C4-2B (cell line): Measurements from ENCODE around the gene LITAFD.

Experiments used
- H3K27ac ChIP-seq: fragments of 450-650 bp; 2 replicates; pipeline ENCODE4 v1.5.1; 2017
- CTCF ChIP-seq: fragments of 450-650 bp; conservative IDR thresholded peaks from 2 replicates; pipeline ENCODE4 v1.5.1; 2017; ENCODE audit warnings: mild to moderate bottlenecking
- ZFX ChIP-seq: fragments of 450-650 bp; IDR thresholded peaks from 2 replicates; pipeline ENCODE4 v1.6.1; 2017

LITAFD gene

GRCh38 chr16:8885674-8886592 is 3.8 kb downstream of the LITAFD start:
- no peak for TF ChIP-seq CTCF
- no peak for TF ChIP-seq ZFX
- no peak overlapping the region for H3K27ac ChIP-seq

GRCh38 chr16:8886593-8887430 is 4.7 kb downstream of the LITAFD start:
- H3K27ac ChIP-seq, result no peak overlapping the region
- TF ChIP-seq ZFX (no peak), CTCF (no peak)

- no peak for TF ChIP-seq CTCF
- TF ChIP-seq ZFX, result no peak
- H3K27ac ChIP-seq, result no peak overlapping the region
Observed at GRCh38 chr16:8887431-8887765, 5.2 kb downstream of the LITAFD start.

GRCh38 chr16:8887952-8888560 is 5.9 kb downstream of the LITAFD start:
- no peak for TF ChIP-seq ZFX
- no peak for TF ChIP-seq CTCF
- H3K27ac ChIP-seq, result no peak overlapping the region

GRCh38 chr16:8888951-8889892 is 7.1 kb downstream of the LITAFD start:
- H3K27ac ChIP-seq, result no peak overlapping the region
- TF ChIP-seq CTCF (no peak), ZFX (no peak)

- no peak overlapping the region for H3K27ac ChIP-seq
- no peak for TF ChIP-seq ZFX
- no peak for TF ChIP-seq CTCF
Observed at GRCh38 chr16:8889893-8890548, 7.9 kb downstream of the LITAFD start.
